NCI-H128 (cell line): Measurements from ENCODE around the gene IFITM5.
"Not testable (repeated sequence)": the region's sequence is repeated elsewhere in the genome, so short reads cannot be mapped to it uniquely, and the experiment has no call there.

Source experiments
- DNase-seq: peaks from one replicate; lab custom pipeline; 2025; ENCODE audit not compliant: unreplicated experiment; lab: John Stamatoyannopoulos, UW

Gene IFITM5

DNA sequence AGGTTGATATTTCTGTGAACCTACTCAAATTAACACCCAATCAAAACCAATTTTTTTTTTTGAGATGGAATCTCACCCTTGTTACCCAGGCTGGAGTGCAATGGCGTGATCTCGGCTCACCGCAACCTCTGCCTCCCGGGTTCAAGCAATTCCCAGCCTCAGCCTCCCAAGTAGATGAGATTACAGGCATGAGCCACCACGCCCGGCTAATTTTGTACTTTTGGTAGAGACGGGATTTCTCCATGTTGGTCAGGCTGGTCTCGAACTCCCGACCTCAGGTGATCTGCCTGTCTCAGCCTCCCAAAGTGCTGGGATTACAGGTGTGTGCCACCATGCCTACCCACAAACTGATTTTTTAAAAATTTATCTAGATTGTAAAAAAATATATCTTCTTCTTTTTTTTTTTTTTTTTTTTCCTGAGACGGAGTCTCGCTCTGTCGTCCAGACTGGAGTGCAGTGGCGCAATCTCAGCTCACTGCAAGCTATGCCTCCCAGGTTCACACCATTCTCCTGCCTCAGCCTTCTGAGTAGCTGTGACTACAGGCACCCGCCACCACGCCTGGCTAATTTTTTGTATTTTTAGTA lies 29.3 kb upstream of the IFITM5 start:
- not testable (repeated sequence) for DNase-seq

DNA sequence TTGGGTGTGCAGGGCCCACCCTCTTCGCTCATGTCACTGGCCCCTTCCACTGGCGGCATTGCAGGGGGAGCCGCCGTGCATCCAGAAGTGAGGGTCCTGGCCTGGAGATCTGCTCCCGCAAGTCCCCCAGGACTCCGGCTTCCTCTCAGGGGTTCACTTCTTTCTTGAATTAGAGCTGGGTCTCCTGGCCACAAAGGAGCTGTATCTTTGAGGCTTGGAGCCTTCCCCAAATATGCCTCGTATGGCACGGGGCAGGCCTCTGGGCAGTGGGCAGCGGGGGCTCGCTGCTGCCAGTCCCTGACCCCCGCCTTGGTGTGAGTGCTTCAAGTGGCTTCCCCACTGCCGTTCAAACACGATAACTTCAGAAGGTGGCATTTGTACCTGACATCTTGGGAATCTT lies 28.7 kb upstream of the IFITM5 start:
- DNase-seq, result no peak

DNA sequence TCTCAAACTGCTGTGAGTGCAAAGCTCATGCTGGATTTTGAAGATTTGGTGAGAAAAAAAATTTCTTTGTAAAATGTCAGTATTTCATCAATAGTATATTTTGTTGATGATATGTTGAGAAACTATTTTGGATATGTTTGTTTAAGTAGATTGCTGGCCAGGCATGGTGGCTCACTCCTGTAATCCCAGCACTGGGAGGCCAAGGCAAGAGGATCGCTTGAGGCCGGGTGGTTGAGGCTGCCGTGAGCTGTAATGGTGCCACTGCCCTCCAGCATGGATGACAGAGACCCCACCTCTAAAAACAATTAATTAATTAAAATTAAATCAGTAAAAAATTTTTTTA lies 28.2 kb upstream of the IFITM5 start:
- no peak for DNase-seq

DNA sequence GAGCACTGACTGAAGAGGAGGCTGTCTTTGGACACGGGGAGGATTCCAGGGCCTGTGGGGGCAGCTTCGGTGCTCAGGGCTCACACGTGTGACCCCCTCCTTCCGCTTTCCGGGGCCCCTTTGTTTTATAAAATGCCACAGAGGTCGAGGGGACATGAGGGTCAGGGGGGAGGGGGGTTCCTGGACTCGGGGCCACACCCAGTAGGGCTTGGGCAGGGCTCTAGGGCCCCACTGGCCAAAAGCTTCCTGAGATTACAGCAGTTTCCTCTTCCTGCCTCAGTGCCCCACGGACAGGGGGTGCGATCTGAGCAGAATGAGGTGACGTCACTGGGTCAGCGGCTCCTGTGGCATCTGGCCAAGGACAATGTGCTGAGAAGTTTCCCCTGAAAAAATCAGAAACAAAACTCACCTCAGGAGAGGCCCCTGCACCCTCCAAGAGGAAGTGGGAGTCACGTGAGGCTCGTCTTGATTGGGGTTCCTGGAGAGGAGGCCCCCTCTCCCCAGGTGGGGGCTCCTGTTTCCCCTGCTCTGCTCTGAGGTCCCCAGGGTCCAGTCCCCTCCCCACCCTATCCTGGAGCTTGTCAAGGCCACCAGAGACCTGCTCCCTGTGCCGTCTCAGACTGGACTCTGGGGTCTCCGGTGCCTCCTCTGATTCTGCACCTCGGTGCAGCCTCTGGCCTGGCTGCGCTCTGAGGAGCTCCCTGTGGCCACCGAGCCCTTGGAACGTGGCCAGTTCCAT lies 27.7 kb upstream of the IFITM5 start:
- DNase-seq, result no peak

DNA sequence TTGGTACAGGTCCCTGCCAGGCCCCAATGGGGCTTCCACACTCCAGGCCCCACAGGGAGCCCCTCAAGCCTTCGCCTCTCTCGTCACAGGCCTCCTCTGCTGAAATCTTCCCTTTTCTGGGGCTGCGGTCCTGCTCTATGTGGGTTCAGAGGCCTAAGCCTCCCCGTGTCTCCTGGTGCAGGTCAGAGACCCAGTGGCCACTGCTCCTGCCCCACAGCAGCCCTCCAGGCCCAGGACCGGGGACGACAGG lies 27.2 kb upstream of the IFITM5 start:
- DNase-seq, result no peak

DNA sequence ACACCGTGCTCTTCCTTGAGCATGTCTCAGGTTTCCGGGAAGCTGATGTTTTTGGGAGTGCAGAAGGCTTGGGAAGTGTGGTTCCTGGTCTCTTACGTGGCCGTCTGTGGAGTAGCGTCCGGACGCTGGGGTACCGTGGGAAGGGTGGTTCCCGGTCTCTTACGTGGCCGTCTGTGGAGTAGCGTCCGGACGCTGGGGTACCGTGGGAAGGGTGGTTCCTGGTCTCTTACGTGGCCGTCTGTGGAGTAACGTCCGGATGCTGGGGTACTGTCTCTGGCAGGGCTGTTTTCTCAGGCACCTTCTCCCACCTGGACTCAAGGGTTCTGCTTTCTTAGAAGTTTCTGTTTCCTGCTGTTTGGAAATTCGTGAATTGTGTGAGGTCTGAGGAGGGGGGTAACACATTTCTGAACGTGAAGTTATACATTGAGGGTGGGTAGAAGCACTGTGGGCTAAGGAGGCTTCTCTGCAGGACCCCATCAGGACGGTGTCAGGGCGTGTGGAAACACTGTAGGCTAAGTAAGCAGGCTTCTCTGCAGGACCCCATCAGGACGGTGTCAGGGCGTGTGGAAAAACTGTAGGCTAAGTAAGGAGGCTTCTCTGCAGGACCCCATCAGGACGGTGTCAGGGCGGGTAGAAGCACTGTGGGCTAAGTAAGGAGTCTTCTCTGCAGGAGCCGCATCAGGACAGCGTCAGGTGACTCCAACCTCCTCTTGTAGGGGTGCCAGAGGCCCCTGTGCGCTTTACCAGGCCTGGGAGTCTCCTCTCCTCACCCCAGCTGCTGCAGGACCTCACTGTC lies 26.7 kb upstream of the IFITM5 start:
- DNase-seq, result no peak

DNA sequence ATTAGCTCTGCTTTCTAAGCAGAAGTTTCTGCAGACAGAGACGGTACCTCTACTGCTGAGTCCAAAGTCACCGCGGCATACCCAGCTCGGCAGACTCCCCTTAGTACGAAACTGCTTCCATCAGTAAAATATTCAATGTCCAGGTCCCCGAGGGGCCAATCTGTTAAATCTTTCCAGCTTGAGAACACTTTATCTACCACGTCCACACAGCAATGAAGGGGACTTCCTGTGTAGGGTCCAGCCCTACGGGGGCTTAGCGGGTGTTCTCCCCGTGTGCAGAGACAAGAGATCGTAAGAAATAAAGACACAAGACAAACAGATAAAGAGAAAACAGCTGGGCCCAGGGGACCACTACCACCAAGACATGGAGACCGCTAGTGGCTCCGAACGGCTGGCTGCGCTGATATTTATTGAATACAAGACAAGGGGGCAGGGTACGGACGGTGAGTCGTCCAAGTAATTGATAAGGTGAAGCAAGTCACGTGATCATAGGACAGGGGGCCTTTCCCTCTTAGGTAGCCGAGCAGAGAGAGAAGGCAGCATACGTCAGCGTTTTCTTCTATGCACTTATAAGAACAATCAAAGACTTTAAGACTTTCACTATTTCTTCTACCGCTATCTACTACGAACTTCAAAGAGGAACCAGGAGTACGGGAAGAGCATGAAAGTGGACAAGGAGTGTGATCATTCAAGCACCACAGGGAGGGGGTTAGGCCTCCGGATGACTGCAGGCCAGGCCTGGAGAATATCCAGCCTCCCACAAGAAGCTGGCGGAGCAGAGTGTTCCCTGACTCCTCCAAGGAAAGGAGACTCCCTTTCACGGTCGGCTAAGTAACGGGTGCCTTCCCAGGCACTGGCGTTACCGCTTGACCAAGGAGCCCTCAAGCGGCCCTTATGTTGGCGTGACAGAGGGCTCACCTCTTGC lies 25.5 kb upstream of the IFITM5 start:
- DNase-seq, result not testable (repeated sequence)

DNA sequence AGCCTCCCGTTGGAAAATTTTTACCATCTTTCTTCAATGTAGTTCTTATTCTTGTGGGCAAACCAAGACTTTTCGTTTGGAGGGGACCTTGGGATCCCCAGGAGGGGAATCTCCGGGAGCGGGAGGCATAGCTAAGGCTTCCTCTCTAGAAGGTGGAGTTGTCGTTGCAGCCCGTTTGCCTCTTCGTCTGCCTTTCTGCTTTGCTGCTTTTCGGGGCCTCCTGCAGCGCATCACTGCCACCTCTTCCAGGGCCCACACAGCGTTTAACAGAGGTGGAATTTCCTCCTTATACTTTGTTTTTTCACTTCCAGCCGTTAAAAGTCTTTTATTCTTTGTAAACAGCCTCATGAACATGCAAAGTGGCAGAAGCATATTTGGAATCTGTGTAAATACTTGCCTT lies 24.8 kb upstream of the IFITM5 start:
- DNase-seq, result no peak

DNA sequence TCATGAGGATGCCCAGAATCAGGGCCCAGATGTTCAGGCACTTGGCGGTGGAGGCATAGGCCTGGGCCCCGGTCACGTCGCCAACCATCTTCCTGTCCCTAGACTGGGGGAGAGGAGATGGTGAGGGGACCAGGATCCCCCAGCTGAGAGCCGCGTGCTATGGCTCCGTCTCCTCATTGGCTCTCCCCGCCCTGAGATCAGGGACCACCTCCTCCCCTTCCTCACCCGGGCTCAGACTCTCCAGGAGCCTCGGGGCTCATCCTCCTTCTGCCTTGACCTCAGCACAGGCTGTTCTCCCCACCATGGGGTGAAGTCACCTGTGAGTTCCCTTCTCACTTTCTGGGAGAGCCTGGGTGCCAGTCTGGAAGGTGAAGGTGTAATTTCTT lies 20.6 kb upstream of the IFITM5 start:
- not testable (repeated sequence) for DNase-seq

DNA sequence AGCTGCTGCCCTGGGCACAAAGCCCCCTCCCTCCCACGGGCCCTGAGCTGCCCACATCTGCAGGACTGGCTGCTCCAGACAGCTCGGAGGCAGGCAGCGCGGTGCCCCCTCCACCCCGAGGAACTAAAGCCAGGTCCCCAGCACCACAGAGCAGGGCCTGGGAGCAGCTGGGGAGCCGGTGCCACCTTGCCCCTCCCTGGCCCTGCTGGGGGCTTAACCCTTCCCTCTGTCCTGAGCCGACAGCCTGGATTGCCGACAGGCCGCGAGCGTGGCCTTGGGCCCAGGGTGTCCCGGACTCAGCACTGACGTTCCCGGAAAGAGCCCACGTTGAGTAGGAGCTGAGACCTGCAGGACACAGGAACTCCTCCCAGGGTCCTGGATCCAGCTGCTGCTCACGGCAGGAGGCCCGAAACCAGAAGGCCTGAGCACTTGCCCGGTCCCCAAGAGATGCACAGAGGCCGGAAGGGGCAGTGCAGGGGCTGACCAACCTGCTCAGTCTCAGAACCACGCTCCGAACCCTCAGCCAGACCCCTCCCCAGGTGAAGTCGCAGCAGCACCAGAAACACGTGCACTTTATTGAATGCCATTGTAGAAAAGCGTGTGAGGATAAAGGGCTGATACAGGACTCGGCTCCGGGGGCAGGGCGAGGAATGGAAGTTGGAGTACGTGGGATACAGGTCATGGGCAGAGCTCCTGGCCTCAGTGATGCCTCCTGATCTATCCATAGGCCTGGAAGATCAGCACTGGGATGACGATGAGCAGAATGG lies 20.0 kb upstream of the IFITM5 start:
- DNase-seq, result not testable (repeated sequence)

DNA sequence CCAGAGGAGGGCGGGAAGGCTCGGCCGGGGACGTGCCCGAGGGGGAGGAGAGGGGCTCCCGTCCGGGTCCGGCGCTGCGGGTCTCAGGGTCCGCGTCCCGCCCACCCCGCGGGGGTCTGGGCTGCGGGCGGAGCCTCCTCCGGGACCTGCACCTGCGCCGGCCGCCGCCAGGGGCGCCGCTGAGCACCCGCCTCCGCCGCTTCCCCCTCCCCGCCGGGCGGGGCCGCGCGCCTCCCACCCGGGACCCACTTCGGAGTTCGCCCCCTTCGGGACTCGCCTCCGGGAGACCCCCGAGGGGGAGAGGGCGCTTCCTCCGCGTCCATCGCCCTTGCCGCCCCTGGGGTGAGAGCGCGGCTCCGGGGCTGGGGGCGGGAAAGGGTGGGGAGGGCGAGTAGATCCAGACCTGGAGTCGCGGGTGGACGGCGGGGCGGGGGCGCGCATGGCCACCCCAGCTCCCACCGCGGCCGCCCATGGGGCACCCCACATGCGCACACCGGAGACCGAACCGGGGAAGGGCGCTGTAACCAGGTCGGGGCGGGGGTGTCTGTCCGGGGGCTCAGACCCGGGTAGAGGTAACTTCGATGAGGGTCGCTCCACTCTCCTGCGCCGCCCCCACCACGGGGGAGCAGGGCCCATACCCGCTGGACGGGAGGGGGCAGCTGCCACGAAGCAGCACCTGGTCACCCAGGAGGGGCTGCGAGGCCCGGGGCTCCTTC lies 19.2 kb upstream of the IFITM5 start:
- DNase-seq, result not testable (repeated sequence)

DNA sequence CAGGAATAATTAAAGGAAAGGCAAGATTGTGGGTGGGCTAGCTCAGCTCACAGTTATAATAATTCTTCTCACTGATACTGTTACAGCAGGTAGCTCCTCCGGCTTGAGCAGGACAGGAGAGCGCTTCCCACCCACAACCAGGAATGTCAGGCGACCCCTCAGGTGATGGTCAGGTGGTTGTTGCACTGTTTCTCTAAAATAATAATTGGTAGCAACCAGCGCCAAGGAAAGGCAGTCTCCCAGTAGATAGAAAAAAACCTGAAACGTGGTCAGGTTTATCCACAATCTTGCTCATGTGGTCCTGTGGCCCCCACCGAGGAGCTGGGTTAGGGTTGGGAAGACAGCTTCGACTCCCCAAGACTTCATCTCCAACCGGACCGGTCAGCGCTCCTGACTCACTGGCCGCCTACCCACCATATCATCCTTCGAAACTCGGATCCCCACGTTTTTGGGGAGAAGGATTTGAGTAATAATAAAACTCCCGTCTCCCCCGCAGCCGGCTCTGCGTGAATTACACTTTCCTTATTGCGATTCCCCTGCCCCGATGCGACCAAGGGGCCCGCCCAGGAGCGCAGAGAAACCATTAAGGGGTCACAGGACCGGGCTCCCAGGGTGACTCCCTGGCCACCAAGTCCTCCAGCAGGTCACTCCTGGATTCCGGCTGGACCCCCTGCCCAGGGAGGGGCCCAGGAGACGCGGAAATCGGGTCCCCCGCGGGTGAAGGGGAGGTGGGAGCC lies 18.5 kb upstream of the IFITM5 start:
- DNase-seq, result not testable (repeated sequence)

DNA sequence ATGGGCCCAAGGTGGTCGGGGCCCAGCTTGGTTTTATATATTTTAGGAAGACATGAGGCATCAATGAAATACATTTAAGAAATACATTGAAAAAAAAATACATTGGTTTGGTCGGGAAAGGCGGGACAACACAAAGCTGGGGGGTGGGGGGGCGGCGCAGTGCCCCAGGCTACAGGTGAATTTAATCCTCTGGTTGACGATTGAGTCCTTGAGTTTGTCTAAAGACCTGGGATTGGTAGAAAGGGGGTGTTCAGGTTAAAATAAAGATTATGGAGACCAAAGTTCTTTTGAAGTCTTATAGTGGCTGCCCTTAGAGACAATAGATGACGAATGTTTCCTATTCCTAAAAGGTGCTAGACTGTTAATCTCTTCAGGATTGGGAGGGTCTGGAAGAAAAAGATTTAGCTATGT lies 17.6 kb upstream of the IFITM5 start:
- DNase-seq, result no peak

DNA sequence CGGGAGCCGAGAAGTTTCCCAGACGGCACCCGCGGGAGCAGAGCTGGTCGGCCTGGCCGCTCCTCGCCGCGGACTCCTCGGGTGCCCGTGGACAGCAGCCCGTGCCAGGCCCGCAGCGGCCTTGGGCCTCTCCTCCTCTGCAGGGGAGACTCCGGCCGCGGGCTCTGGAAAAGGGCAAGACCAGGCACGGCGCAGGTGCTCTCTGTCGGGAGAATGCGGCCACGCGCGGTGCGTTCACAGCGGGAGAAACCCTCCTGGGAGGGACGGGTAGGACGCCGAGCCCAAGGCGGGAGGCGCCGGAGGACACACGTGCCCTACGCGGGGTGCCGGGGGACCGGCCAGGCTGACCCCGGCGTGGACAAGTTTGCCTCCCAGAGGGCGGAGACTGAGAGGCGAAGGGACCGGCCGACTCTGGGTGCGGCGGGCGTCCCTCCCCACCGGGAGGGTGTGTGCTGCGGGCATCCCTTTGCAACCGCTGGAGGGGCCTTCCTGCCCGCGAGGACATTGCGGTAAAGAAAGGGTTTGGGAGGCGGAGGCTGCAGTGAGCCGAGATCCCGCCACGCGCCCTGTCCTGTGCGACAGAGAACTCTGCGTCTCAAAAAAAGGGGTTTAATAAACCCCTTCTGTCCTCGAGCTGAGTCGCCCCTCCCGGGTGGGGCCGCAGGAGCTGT lies 16.8 kb upstream of the IFITM5 start:
- no peak for DNase-seq

DNA sequence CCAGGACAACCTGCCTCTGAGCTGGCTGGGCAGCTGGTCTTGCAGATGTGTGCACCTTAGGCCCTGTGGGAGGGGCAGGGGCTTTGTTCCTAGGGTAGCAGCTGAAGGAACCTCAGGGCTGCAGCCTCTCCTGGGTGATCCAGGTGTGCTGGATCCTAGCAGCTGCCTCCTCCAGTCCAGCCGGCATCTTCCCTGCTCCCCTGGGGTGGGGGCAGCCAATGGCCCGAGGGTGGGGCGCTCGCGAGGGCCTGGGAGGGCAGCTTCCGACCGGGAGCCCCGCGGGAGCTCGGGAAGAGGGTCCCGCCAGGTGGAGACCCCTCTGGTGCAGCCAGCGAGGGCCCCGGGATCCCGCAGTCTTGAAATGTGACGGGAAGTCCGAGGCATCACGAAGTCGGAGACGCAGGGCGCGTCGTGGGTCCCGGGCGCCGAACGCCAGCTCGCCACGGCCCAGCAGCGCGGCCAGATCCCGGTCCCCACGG lies 16.2 kb upstream of the IFITM5 start:
- DNase-seq, result no peak

DNA sequence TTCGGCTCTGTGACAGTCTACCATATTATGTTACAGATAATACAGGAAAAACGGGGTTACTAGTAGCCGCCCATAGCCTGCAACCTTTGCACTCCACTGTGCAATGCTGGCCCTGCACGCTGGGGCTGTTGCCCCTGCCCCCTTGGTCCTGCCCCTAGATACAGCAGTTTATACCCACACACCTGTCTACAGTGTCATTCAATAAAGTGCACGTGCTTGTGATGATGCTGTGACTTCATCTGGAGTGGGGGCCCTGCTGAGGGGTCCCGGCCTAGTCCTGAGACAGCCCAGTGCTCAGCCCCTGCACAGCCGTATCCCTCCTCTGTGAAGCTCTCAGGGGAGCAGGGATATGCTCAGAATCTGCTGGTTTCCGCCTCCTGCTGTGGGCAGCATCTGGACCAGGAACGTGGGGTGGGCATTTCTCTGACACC lies 15.7 kb upstream of the IFITM5 start:
- no peak for DNase-seq

DNA sequence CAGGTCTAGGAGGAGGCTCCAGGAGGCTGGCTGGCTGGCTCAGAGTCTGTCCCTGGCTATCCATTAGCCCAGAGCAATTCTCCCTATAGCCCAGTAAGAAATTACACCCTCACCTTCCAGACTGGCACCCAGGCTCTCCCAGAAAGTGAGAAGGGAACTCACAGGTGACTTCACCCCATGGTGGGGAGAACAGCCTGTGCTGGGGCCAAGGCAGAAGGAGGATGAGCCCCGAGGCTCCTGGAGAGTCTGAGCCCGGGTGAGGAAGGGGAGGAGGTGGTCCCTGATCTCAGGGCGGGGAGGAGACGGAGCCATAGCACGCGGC lies 15.2 kb upstream of the IFITM5 start:
- not testable (repeated sequence) for DNase-seq

DNA sequence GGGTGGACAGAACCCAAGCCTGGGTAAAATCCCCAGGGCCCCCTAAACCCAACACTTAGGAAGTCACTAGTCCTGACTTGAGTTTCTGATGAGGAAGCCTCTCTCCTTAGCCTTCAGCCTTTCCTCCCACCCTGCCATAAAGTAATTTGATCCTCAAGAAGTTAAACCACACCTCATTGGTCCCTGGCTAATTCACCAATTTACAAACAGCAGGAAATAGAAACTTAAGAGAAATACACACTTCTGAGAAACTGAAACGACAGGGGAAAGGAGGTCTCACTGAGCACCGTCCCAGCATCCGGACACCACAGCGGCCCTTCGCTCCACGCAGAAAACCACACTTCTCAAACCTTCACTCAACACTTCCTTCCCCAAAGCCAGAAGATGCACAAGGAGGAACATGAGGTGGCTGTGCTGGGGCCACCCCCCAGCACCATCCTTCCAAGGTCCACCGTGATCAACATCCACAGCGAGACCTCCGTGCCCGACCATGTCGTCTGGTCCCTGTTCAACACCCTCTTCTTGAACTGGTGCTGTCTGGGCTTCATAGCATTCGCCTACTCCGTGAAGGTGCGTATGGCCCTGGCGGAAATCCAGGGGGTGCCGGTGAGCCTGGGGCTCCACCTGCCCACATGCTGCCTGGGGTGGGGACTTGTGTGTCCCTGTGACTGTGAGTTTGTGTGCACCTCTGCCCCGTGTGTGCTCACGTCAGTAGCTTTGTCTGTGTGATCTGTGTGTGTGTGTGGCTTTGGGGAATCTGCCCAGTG lies 14.6 kb upstream of the IFITM5 start, which contains the start of gene IFITM1:
IFITM1 (plus strand) TSS at position 254 of the 767 bp plus-strand sequence; CDS start at position 385, 131 bp downstream.
- no peak for DNase-seq
